H1 (cell line): ENCODE results near the gene OSBPL2. TPM values are rescaled to one million over a fixed set of nuclear protein-coding genes. Genes with fewer than 3 reads are reported as not detected.

ENCODE experiments used
- CTCF ChIA-PET: fragments of 300-600 bp; sonication (Branson Sonifier 250); formaldehyde crosslinking; loops from one replicate; lab custom pipeline; 2021; ENCODE audit not compliant: partially characterized antibody; lab: Charles Lee
- POLR2A ChIA-PET: fragments of 300-600 bp; sonication (Branson Sonifier 250); formaldehyde crosslinking; loops from one replicate; lab custom pipeline; 2021; ENCODE audit warnings: inconsistent platforms; ENCODE audit not compliant: partially characterized antibody; lab: Charles Lee
- DNase-seq, 2 experiments: peaks; one replicate each; pipeline versions ENCODE4 v3.0.0 to v3.0.0-alpha.2; 2010 to 2022; ENCODE audit warnings: low spot score in 2 of 2, low read depth in 1 of 2, mixed read lengths in 1 of 2
- FAIRE-seq: peaks from 2 replicates; lab custom pipeline; 2011; peaks lifted over from hg19 to GRCh38; lab: Jason Lieb, UNC
- H2AFZ ChIP-seq: 2 replicates; pipeline ENCODE4 v1.8.1; 2012; ENCODE audit warnings: low read length, inconsistent platforms
- H2AK5ac ChIP-seq: 2 replicates; pipeline ENCODE4 v1.6.1; 2013; ENCODE audit warnings: low read depth, low read length
- H2BK120ac ChIP-seq: replicated peaks from 2 replicates; pipeline ENCODE3; 2013; ENCODE audit warnings: low read depth, low read length, inconsistent platforms
- H2BK12ac ChIP-seq: 2 replicates; pipeline ENCODE4 v1.6.1; 2013; ENCODE audit warnings: low read depth, low read length
- H2BK15ac ChIP-seq: 2 replicates; pipeline ENCODE4 v1.6.1; 2013; ENCODE audit warnings: low read length
- H2BK20ac ChIP-seq: 2 replicates; pipeline ENCODE4 v1.6.1; 2013; ENCODE audit warnings: low read length
- H2BK5ac ChIP-seq: 2 replicates; pipeline ENCODE4 v1.6.1; 2013; ENCODE audit warnings: low read depth, low read length
- H3K14ac ChIP-seq: 2 replicates; pipeline ENCODE4 v1.6.1; 2013; ENCODE audit warnings: inconsistent platforms; ENCODE audit not compliant: insufficient read length
- H3K18ac ChIP-seq: 2 replicates; pipeline ENCODE4 v1.6.1; 2013; ENCODE audit warnings: low read length; ENCODE audit errors: extremely low read depth
- H3K23ac ChIP-seq: 2 replicates; pipeline ENCODE4 v1.6.1; 2013; ENCODE audit warnings: inconsistent platforms; ENCODE audit not compliant: insufficient read length
- H3K23me2 ChIP-seq: 2 replicates; pipeline ENCODE4 v1.6.1; 2013; ENCODE audit warnings: low read depth, low read length
- H3K27ac ChIP-seq: 2 replicates; pipeline ENCODE4 v1.6.1; 2011; ENCODE audit warnings: low read depth, low read length, inconsistent platforms
- H3K27me3 ChIP-seq, 4 experiments: replicated peaks in 1 of 4; 1 replicate in 1 of 4; 2 replicates in 3 of 4; pipeline versions ENCODE4 v1.6.1 to v1.8.1; 2011 to 2013; ENCODE audit warnings: low read length in 3 of 4, mild to moderate bottlenecking in 3 of 4, inconsistent platforms in 2 of 4, mixed read lengths in 2 of 4, moderate library complexity in 1 of 4; ENCODE audit not compliant: control insufficient read depth in 3 of 4, insufficient read depth in 3 of 4; ENCODE audit errors: extremely low read depth in 1 of 4
- H3K36me3 ChIP-seq, 4 experiments: 2 replicates each; pipeline versions ENCODE4 v1.6.1 to v1.8.1; 2011 to 2013; ENCODE audit warnings: mild to moderate bottlenecking in 4 of 4, low read length in 3 of 4, moderate library complexity in 2 of 4, control low read depth in 1 of 4, inconsistent platforms in 1 of 4; ENCODE audit not compliant: insufficient read depth in 4 of 4, control insufficient read depth in 2 of 4
- H3K4ac ChIP-seq: replicated peaks from 2 replicates; pipeline ENCODE3; 2013; ENCODE audit warnings: low read length, low read depth, mixed read lengths, inconsistent platforms; ENCODE audit not compliant: insufficient read length
- H3K4me1 ChIP-seq, 4 experiments: replicated peaks in 1 of 4; 1 replicate in 1 of 4; 2 replicates in 3 of 4; pipeline versions ENCODE4 v1.6.1 to v1.8.1; 2011 to 2013; ENCODE audit warnings: low read length in 3 of 4, inconsistent platforms in 2 of 4, mixed read lengths in 1 of 4; ENCODE audit not compliant: insufficient read depth in 4 of 4, control insufficient read depth in 3 of 4
- H3K4me2 ChIP-seq, 2 experiments: 2 replicates each; pipeline versions ENCODE4 v1.6.1 to v1.8.1; 2011 to 2013; ENCODE audit warnings: low read depth in 2 of 2, low read length in 2 of 2, control low read depth in 1 of 2, inconsistent platforms in 1 of 2, mild to moderate bottlenecking in 1 of 2; ENCODE audit not compliant: insufficient read depth in 1 of 2
- H3K4me3 ChIP-seq, 4 experiments: fragments of 200-600, 300-600 bp in 1 of 4; sonication (generic), shearing (Covaris generic), sonication (Bioruptor Twin) in 1 of 4; 2 replicates each; pipeline versions ENCODE4 v1.5.1 to v1.8.1; 2011 to 2016; ENCODE audit warnings: low read length in 4 of 4, low read depth in 3 of 4, control low read depth in 2 of 4, inconsistent platforms in 2 of 4, mild to moderate bottlenecking in 2 of 4, mixed read lengths in 1 of 4, moderate library complexity in 1 of 4; ENCODE audit not compliant: insufficient read depth in 2 of 4; ENCODE audit errors: extremely low read depth in 1 of 4
- H3K56ac ChIP-seq: replicated peaks from 2 replicates; pipeline ENCODE3; 2013; ENCODE audit warnings: low read depth, mild to moderate bottlenecking, mixed read lengths, low read length, inconsistent platforms; ENCODE audit not compliant: insufficient read length
- H3K79me1 ChIP-seq: 2 replicates; pipeline ENCODE4 v1.6.1; 2013; ENCODE audit warnings: low read depth, low read length, control low read depth
- H3K79me2 ChIP-seq, 2 experiments: 2 replicates each; pipeline versions ENCODE4 v1.6.1 to v1.8.1; 2012 to 2013; ENCODE audit warnings: low read length in 2 of 2, mild to moderate bottlenecking in 2 of 2, inconsistent platforms in 1 of 2; ENCODE audit not compliant: insufficient read depth in 2 of 2, control insufficient read depth in 1 of 2
- H3K9ac ChIP-seq, 4 experiments: replicated peaks in 1 of 4; 1 replicate in 1 of 4; 2 replicates in 3 of 4; pipeline versions ENCODE4 v1.6.1 to v1.8.1; 2011 to 2013; ENCODE audit warnings: low read depth in 3 of 4, low read length in 3 of 4, control low read depth in 2 of 4, mild to moderate bottlenecking in 2 of 4, moderate library complexity in 2 of 4, inconsistent platforms in 1 of 4; ENCODE audit errors: extremely low read depth in 1 of 4
- H3K9me3 ChIP-seq, 2 experiments: 2 replicates each; pipeline versions ENCODE4 v1.6.1 to v1.8.1; 2012 to 2013; ENCODE audit warnings: mild to moderate bottlenecking in 2 of 2, moderate library complexity in 2 of 2, control low read depth in 1 of 2, inconsistent platforms in 1 of 2, low read depth in 1 of 2, low read length in 1 of 2, mixed read lengths in 1 of 2; ENCODE audit not compliant: insufficient read depth in 2 of 2
- H4K20me1 ChIP-seq, 2 experiments: replicated peaks in 1 of 2; 2 replicates each; pipeline versions ENCODE3 to v1.8.1; 2011 to 2013; ENCODE audit warnings: inconsistent platforms in 2 of 2, low read length in 2 of 2, mild to moderate bottlenecking in 1 of 2; ENCODE audit not compliant: insufficient read depth in 2 of 2, control insufficient read depth in 1 of 2
- H4K5ac ChIP-seq: 2 replicates; pipeline ENCODE4 v1.6.1; 2013; ENCODE audit warnings: low read length, low read depth, mixed read lengths, inconsistent platforms; ENCODE audit not compliant: insufficient read length
- H4K8ac ChIP-seq: 2 replicates; pipeline ENCODE4 v1.8.0; 2013; ENCODE audit warnings: mild to moderate bottlenecking, moderate library complexity, low read length, inconsistent platforms; ENCODE audit not compliant: insufficient read depth; ENCODE audit errors: extremely low read depth
- H4K91ac ChIP-seq: replicated peaks from 2 replicates; pipeline ENCODE3; 2013; ENCODE audit warnings: low read length, mixed read lengths, inconsistent platforms; ENCODE audit not compliant: insufficient read length
- BACH1 ChIP-seq: IDR thresholded peaks from 2 replicates; pipeline ENCODE4 v1.6.1; 2012; ENCODE audit warnings: low read length, improper control_type of control experiment
- NRF1 ChIP-seq: IDR thresholded peaks from 2 replicates; pipeline ENCODE4 v1.6.1; 2011; ENCODE audit warnings: mild to moderate bottlenecking, low read depth, low read length, improper control_type of control experiment
- TCF12 ChIP-seq: IDR thresholded peaks from 2 replicates; pipeline ENCODE4 v1.6.1; 2011; ENCODE audit warnings: low read depth, mild to moderate bottlenecking, low read length
- USF2 ChIP-seq: IDR thresholded peaks from 2 replicates; pipeline ENCODE4 v1.6.1; 2011; ENCODE audit warnings: low read length, improper control_type of control experiment
- WGBS, 2 experiments: shearing (Covaris generic) in 1 of 2; methylation state at CpG; one replicate each; pipeline versions ENCODE4 v1.1.6 to v1.1.7; 2013 to 2015; ENCODE audit warnings: low lambda C conversion rate in 2 of 2, mixed read lengths in 2 of 2, inconsistent platforms in 1 of 2, low coverage in 1 of 2, missing lambda C conversion rate in 1 of 2; ENCODE audit not compliant: insufficient replicate concordance in 2 of 2, insufficient coverage in 1 of 2, insufficient read length in 1 of 2; ENCODE audit errors: extremely low coverage in 1 of 2, missing lambda C conversion rate in 1 of 2; 5-methylcytosine and 5-hydroxymethylcytosine counted together
- polyA plus RNA-seq, 7 experiments: library from polyadenylated mRNA; depleted of rRNA in 3 of 7; stranded (reverse) in 5 of 7; unstranded in 2 of 7; fragments of >200 nt in 5 of 7; fragments of 200-250 nt in 2 of 7; gene quantifications; 1 replicate in 5 of 7; 2 replicates in 1 of 7; 4 replicates in 1 of 7; pipeline versions ENCODE4 v1.2.1 to v1.2.3, GENCODE V29; 2011 to 2013; ENCODE audit warnings: missing spikeins in 2 of 7, mixed read lengths in 2 of 7
- total RNA-seq: library from RNA; stranded (reverse); fragmentation: NEBNext Ultra II Directional; extraction: Animal tissue kit (Norgen Biotek cat#: 25700); gene quantifications from 2 replicates; pipeline ENCODE4 v1.2.1, GENCODE V29; 2021

The OSBPL2 gene
- total and polyA plus RNA-seq, 2 of the 8 experiments (the other 6 are each of a cell fraction or from before 2014, with no cell fraction given), result 11.7 to 42.4 TPM

GRCh38 chr20:62280303-62280702, 42.0 kb downstream of the OSBPL2 start:
- no peak overlapping the region for H3K14ac ChIP-seq
- H3K56ac ChIP-seq, result no peak overlapping the region
- DNase-seq (no peak), FAIRE-seq (no peak)
- no peak overlapping the region for H3K18ac ChIP-seq
- H3K4me2 ChIP-seq, result no peak overlapping the region
- CTCF ChIA-PET, result interaction anchor here (1.7 kb wide), 1 partner anchor 20 kb away, joined by 5 read pairs; no protein-coding TSS in a partner anchor
- no peak overlapping the region for H2BK20ac ChIP-seq
- H4K5ac ChIP-seq, result no peak overlapping the region
- H2AFZ ChIP-seq, result no peak overlapping the region
- H3K27ac ChIP-seq, result no peak overlapping the region
- H3K79me2 ChIP-seq, result no peaks in the 10 kb centered on the region
- no peaks in the 10 kb centered on the region for H3K9me3 ChIP-seq
- no peak overlapping the region for H2BK120ac ChIP-seq
- no peak overlapping the region for H2BK5ac ChIP-seq
- no peak overlapping the region for H2BK12ac ChIP-seq
- no peak overlapping the region for H4K8ac ChIP-seq
- no peak overlapping the region for H2AK5ac ChIP-seq
- H3K23ac ChIP-seq, result no peak overlapping the region
- peaks cover 0 to 3% of the 10 kb centered on the region in 2 experiments for H4K20me1 ChIP-seq
- H3K36me3 ChIP-seq, result peaks cover 4 to 40% (median 24%) of the 10 kb centered on the region in 4 experiments; a peak in 7 of 8 replicates
- no peak overlapping the region for H4K91ac ChIP-seq
- H3K27me3 ChIP-seq, result no peaks in the 10 kb centered on the region
- 90% methylated on average over 4 of the region's 4 CpGs; no CpG with 5 or more reads in 1 of the 2 experiments for WGBS, 2 experiments
- no peaks in the 10 kb centered on the region for H3K79me1 ChIP-seq
- no peak overlapping the region for H3K9ac ChIP-seq
- no peak overlapping the region for H2BK15ac ChIP-seq
- H3K4me1 ChIP-seq, result no peaks in the 10 kb centered on the region
- POLR2A ChIA-PET, result no interaction called here
- H3K4me3 ChIP-seq, result no peak overlapping the region
- H3K23me2 ChIP-seq, result peaks cover 3% of the 10 kb centered on the region; the same call in 1 of the 2 replicates
- H3K4ac ChIP-seq, result no peak overlapping the region
- TF ChIP-seq BACH1 (no peak), NRF1 (no peak), USF2 (no peak), TCF12 (no peak)
